Nasal cavity respiratory epithelium epithelial cell of viscerocranial mucosa (primary cell): ENCODE results near the gene PGF. TPM values are rescaled to one million over a fixed set of nuclear protein-coding genes. Genes with fewer than 3 reads are reported as not detected.

ENCODE experiments used
- total RNA-seq: library from RNA; depleted of rRNA; stranded (reverse); fragments of >200 nt; gene quantifications from 2 replicates; pipeline ENCODE4 v1.2.3, GENCODE V29; 2014

Gene PGF
- 41.9 and 45.8 TPM in 2 replicates for total RNA-seq

DNA sequence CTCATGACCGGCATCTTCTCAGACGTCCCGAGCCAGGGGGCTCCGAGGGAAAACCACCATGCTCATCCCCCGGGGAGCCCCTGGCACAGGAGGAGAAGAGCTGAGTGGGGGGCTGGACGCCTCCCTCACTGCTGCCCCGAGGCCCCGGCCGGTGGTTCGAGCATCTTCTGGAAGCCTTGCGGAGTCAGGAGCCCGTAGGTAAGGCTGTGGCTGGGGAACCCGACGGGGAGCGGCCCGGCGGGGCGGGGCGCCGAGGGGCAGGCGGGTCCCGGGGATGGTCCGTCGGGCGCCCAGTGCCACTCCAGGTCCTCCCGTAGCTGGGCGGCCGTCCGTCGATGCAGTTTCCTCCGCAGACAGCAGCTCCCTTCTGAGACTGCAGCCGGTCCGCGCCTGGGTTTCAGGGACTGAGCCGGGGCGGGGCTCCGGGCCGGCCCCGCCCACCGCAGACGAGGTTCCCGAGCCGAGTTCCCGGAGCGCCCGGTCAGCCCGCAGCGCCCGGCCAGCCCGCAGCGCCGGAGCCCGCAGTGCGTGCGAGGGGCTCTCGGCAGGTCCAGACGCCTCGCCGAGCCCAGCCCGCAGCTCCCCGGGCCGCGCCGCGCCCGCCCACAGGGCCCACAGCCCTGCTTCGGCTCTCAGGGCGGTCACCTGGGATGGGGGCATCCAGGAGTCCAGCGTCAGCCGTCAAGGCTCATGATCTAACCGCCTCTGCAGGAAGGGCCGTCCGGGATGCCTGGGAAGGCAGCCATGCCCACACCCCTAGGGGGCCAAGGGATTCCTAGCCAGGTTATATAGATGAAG is at the start of gene PGF:
TSS of gene PGF (minus strand) at position 369 of the 798 bp plus-strand sequence. CDS start at position 14, 355 bp downstream.

DNA sequence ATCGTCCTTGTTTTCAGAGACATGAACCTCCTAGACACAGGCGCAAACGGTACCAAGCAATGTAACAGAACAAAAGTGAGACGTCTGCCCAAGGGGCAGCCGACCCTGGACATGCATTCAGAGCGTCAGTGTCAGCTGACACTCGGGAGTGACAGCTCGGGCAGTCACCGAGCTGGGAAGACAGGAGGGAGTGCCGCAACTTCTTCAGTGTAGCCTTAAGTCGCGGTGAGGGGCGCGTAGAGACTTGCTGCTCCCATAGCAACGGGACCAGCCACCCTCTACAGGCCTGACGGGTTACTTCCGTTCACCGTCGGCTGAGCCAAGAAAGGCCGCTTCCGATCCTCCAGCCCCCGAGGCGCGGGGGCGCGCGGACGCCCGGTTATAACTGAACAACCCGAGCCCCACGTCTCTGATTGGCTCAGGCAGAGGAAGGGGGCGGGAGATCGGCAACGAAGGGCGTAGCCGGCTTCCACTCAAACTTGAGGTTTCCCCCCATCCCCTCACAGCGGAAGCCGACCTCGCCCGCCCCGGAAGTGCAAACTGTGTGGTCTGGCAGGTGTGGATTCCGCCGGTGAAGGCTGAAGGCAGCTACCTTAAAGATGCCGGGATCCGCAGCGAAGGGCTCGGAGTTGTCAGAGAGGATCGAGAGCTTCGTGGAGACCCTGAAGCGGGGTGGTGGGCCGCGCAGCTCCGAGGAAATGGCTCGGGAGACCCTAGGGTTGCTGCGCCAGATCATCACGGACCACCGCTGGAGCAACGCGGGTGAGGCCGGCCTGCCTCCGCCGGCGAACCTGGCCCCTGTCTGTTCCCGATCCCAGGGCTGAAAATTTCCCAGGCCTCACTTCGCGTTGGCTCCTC is 47.2 kb upstream of the PGF start, which contains the start of gene EIF2B2:
TSS of gene EIF2B2 (plus strand) at position 530 of the 858 bp plus-strand sequence. CDS start at position 600, 70 bp downstream.

DNA sequence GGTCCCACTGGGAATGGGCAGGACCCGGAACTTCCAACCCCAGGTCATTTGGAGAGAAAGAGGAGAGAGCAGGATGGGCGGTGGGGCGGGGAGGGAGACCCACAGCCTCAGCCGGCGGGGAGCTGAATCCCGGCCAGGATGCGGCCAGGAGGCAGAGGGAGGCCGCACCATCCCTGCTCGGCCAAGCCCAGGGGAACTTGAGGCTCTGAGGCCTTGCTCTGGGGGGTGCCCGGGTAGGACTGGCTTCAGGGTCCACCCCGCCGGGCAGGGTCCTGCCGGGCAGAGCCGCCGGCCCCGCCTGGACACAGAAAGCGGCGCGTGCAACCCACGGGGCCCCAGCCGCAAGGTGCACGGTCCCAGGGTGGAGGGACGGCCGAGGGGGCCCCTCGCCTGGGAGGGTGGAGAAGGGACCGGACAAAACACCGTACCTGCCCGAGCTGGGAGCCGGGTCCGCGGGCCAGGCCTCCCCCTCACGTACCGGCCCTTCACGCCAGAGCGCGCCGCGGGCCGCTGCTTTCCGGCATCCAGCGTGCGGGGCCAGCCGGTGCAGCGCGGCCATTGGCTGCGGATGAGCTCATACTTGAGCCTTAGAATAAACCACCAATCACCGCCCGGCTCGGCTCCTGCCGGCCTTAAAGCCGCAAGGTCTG is 32.5 kb downstream of the PGF start, which contains the start of gene RPS6KL1:
TSS of gene RPS6KL1 (minus strand) at position 509 of the 650 bp plus-strand sequence. CDS start 1,719 bp downstream, outside the sequence.

Other genes with a start within 250 kb of the PGF start
- gene AREL1, start 242.5 kb downstream of the PGF start, total RNA-seq, result 25.6 and 36.7 TPM in 2 replicates
- 26.0 and 60.2 TPM in 2 replicates for gene FCF1, start 242.5 kb downstream of the PGF start, total RNA-seq
- 11.6 and 52.0 TPM in 2 replicates for gene YLPM1, start 192.3 kb downstream of the PGF start, total RNA-seq
- not detected in 2 replicates for gene PROX2, start 79.5 kb downstream of the PGF start, total RNA-seq
- gene DLST, start 73.7 kb downstream of the PGF start, total RNA-seq, result 58.8 and 81.3 TPM in 2 replicates
- 0.43 and 9.6 TPM in 2 replicates for gene RPS6KL1, start 32.3 kb downstream of the PGF start, total RNA-seq
- 64.3 and 69.4 TPM in 2 replicates for gene EIF2B2, start 47.3 kb upstream of the PGF start, total RNA-seq
- gene MLH3, start 95.9 kb upstream of the PGF start, total RNA-seq, result 20.6 and 24.6 TPM in 2 replicates
- gene ACYP1, start 108.4 kb upstream of the PGF start, total RNA-seq, result 4.6 and 6.8 TPM in 2 replicates
- 0.68 and 0.71 TPM in 2 replicates for gene ZC2HC1C, start 114.0 kb upstream of the PGF start, total RNA-seq
- 39.3 and 40.4 TPM in 2 replicates for gene NEK9, start 171.5 kb upstream of the PGF start, total RNA-seq
- gene TMED10, start 221.0 kb upstream of the PGF start, total RNA-seq, result 306 and 314 TPM in 2 replicates